Measurements from ENCODE around the gene DDX5. TPM values are rescaled to one million over a fixed set of nuclear protein-coding genes. Genes with fewer than 3 reads are reported as not detected.

Gene DDX5
- total RNA-seq, 4 donors from 2014 or later = 347 to 847 (median 488) TPM

- Histone ChIP-seq H3K27ac (peak overlapping the region in 1 of 4 donors; percentile 12), H3K27me3 (no peaks in the 10 kb centered on the region), H3K9me3 (no peaks in the 10 kb centered on the region), H3K4me1 (peaks cover 22 to 89% (median 64%) of the 10 kb centered on the region in 3 donors), H3K4me3 (no peak overlapping the region), H3K36me3 (peaks cover 25 to 77% (median 46%) of the 10 kb centered on the region in 3 donors)
- DNase-seq = no peak
- no peak for TF ChIP-seq POLR2A (IDR thresholded peaks at IDR 0.05)
- no peak for TF ChIP-seq CTCF (IDR thresholded peaks at IDR 0.05)
- WGBS, 2 donors = 80 to 88% methylated on average over 8 of the region's 8 CpGs
- intact Hi-C loops (cut with DNase I) = no loop called here
These were observed 5.6 kb downstream of the DDX5 start for GRCh38 chr17:64500487-64500859.

GRCh38 chr17:64499805-64500486 lies 6.1 kb downstream of the DDX5 start:
- intact Hi-C loops (cut with DNase I) = loop anchor here (10.0 kb wide), 1 partner anchor 75 kb away; no protein-coding TSS in a partner anchor
- no peak for DNase-seq
- Histone ChIP-seq H3K4me1 (peaks cover 22 to 94% (median 69%) of the 10 kb centered on the region in 3 donors), H3K27ac (peak overlapping the region in 1 of 4 donors; percentile 12), H3K9me3 (no peaks in the 10 kb centered on the region), H3K4me3 (no peak overlapping the region), H3K36me3 (peaks cover 25 to 76% (median 46%) of the 10 kb centered on the region in 3 donors), H3K27me3 (no peaks in the 10 kb centered on the region)
- 62 to 70% methylated on average over 6 of the region's 6 CpGs for WGBS, 2 donors
- no peak for TF ChIP-seq POLR2A (IDR thresholded peaks at IDR 0.05)
- no peak for TF ChIP-seq CTCF (IDR thresholded peaks at IDR 0.05)

- peaks cover 25 to 63% (median 45%) of the 10 kb centered on the region in 3 donors for H3K36me3 ChIP-seq
- intact Hi-C loops (cut with DNase I) = loop anchor here (10.0 kb wide), 1 partner anchor 74 kb away; no protein-coding TSS in a partner anchor
- no peaks in the 10 kb centered on the region for H3K9me3 ChIP-seq
- peaks cover 14 to 96% (median 65%) of the 10 kb centered on the region in 3 donors for H3K4me1 ChIP-seq
- H3K27ac ChIP-seq = peak overlapping the region in 2 of 4 donors; percentile 0 to 90
- no peak for DNase-seq
- TF ChIP-seq CTCF (IDR thresholded peaks at IDR 0.05) = no peak
- H3K4me3 ChIP-seq = no peak overlapping the region
- H3K27me3 ChIP-seq = no peaks in the 10 kb centered on the region
- 59% methylated on average over 7 of the region's 7 CpGs for WGBS, 2 donors
These were observed 7.5 kb downstream of the DDX5 start for GRCh38 chr17:64498308-64499203.

- Histone ChIP-seq H3K4me1 (peaks cover 5 to 86% (median 56%) of the 10 kb centered on the region in 3 donors), H3K36me3 (peaks cover 18 to 62% (median 35%) of the 10 kb centered on the region in 3 donors), H3K9me3 (no peaks in the 10 kb centered on the region), H3K27ac (peak overlapping the region; percentile 81 to 91 (median 89)), H3K27me3 (no peaks in the 10 kb centered on the region), H3K4me3 (peak overlapping the region; percentile 65 to 86 (median 72))
- WGBS, 2 donors = 39 to 40% methylated on average over 4 of the region's 4 CpGs
- intact Hi-C loops (cut with DNase I) = loop anchor here (10.0 kb wide), 1 partner anchor 73 kb away; no protein-coding TSS in a partner anchor
- DNase-seq = no peak
- TF ChIP-seq POLR2A (IDR thresholded peaks at IDR 0.05) (peak in 1 of 4 donors; percentile 17), CTCF (IDR thresholded peaks at IDR 0.05) (peak in 1 of 6 experiments; percentile 8)
These were observed 8.5 kb downstream of the DDX5 start for GRCh38 chr17:64497565-64498035.

Measured in esophagus squamous epithelium (tissue), 5 donors.